CD4-positive, alpha-beta memory T cell (primary cell): ENCODE results near the gene OBSCN. TPM values are rescaled to one million over a fixed set of nuclear protein-coding genes. Genes with fewer than 3 reads are reported as not detected.

ENCODE experiments used
- CTCF ChIA-PET: fragments of 350-600 bp; sonication (Branson Sonifier 250); formaldehyde crosslinking; loops from one replicate; lab custom pipeline; 2021; ENCODE audit warnings: inconsistent platforms; ENCODE audit not compliant: partially characterized antibody; lab: Charles Lee
- POLR2A ChIA-PET: fragments of 350-600 bp; sonication (Branson Sonifier 250); formaldehyde crosslinking; loops from one replicate; lab custom pipeline; 2021; ENCODE audit not compliant: partially characterized antibody; lab: Charles Lee
- DNase-seq, 5 donors: peaks; one replicate each; pipeline versions ENCODE4 v3.0.0 to v3.0.0-alpha.2; 2020 to 2022; ENCODE audit warnings: mixed read lengths in 1 of 5
- H3K27ac ChIP-seq: one replicate; pipeline ENCODE4 v1.7.0; 2013; ENCODE audit warnings: low read depth, low read length
- H3K27me3 ChIP-seq: 2 replicates; pipeline ENCODE4 v1.7.0; 2013; ENCODE audit warnings: mild to moderate bottlenecking, low read length, moderate library complexity; ENCODE audit not compliant: insufficient read depth
- H3K36me3 ChIP-seq: 2 replicates; pipeline ENCODE4 v1.7.0; 2013; ENCODE audit warnings: mild to moderate bottlenecking, low read length, moderate library complexity; ENCODE audit not compliant: insufficient read depth
- H3K4me1 ChIP-seq: 2 replicates; pipeline ENCODE4 v1.7.0; 2013; ENCODE audit warnings: mild to moderate bottlenecking, low read length, moderate library complexity; ENCODE audit not compliant: insufficient read depth
- H3K4me3 ChIP-seq, 2 donors: one replicate each; pipeline ENCODE4 v1.7.0; 2013; ENCODE audit warnings: low read length in 2 of 2, mild to moderate bottlenecking in 1 of 2
- H3K9me3 ChIP-seq, 2 donors: one replicate each; pipeline ENCODE4 v1.7.0; 2013; ENCODE audit warnings: low read length in 2 of 2, control low read depth in 1 of 2; ENCODE audit not compliant: control insufficient read depth in 1 of 2
- H3K27ac Mint-ChIP-seq, 7 donors: one replicate each; pipeline ENCODE4 v1.8.0; 2020 to 2021; ENCODE audit warnings: mixed read lengths in 7 of 7, mild to moderate bottlenecking in 6 of 7, inconsistent platforms in 3 of 7, moderate library complexity in 3 of 7
- H3K27me3 Mint-ChIP-seq, 2 donors: one replicate each; pipeline ENCODE4 v1.8.0; 2020 to 2021; ENCODE audit warnings: mixed read lengths in 2 of 2
- H3K36me3 Mint-ChIP-seq, 2 donors: one replicate each; pipeline ENCODE4 v1.8.0; 2020 to 2021; ENCODE audit warnings: mixed read lengths in 2 of 2, inconsistent platforms in 1 of 2, mild to moderate bottlenecking in 1 of 2
- H3K4me1 Mint-ChIP-seq, 4 donors: one replicate each; pipeline ENCODE4 v1.8.0; 2020 to 2021; ENCODE audit warnings: mixed read lengths in 4 of 4, mild to moderate bottlenecking in 1 of 4
- H3K4me3 Mint-ChIP-seq, 8 donors: one replicate each; pipeline ENCODE4 v1.8.0; 2020 to 2021; ENCODE audit warnings: mixed read lengths in 8 of 8, mild to moderate bottlenecking in 7 of 8, moderate library complexity in 6 of 8, inconsistent platforms in 3 of 8
- H3K9me3 Mint-ChIP-seq, 8 donors: one replicate each; pipeline ENCODE4 v1.8.0; 2020 to 2021; ENCODE audit warnings: mixed read lengths in 8 of 8, mild to moderate bottlenecking in 5 of 8, inconsistent platforms in 3 of 8, moderate library complexity in 1 of 8
- intact Hi-C: fragments of 100-400 bp; cut with micrococcal nuclease; formaldehyde crosslinking; loops from one replicate; pipeline ENCODE4 v1.15.1; 2023
- polyA plus RNA-seq, 2 donors: library from polyadenylated mRNA; unstranded; fragments of 300-500 nt; fragmentation: Illumina TruSeq; gene quantifications; one replicate each; pipeline ENCODE4 v1.2.3, GENCODE V29; 2021
- total RNA-seq, 2 experiments: library from RNA; stranded (reverse); gene quantifications; one replicate each; pipeline ENCODE4 v1.2.3, GENCODE V29; 2021

OBSCN gene
- total and polyA plus RNA-seq, 4 experiments from 2014 or later: 0.19 to 91.4 (median 39.8) TPM

DNA sequence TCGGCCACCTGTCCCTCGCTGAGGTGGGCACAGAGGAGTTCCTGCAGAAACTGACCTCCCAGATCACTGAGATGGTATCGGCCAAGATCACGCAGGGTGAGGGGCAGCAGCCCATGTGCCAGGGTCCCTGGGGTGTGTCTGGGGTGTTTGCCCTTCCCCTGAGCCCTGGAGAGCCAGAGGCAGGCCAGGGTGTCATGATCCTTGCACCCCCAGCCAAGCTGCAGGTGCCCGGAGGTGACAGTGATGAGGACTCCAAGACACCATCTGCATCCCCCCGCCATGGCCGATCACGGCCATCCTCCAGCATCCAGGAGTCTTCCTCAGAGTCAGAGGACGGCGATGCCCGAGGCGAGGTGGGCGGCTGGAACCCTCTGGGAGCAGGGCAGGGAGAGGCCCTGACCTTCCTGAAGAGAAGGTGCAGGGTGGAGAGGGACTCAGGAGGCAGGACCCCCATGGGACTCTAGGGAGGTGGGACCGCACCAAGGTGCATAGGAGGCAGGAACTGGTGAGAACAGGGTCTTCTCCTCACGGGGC lies 129.3 kb downstream of the OBSCN start:
- intact Hi-C loops: no loop called here
- Mint-ChIP-seq H3K27me3 (no peaks in the 10 kb centered on the region), H3K36me3 (peaks cover 8 to 9% of the 10 kb centered on the region in 2 donors), H3K4me3 (no peak overlapping the region), H3K27ac (no peak overlapping the region), H3K4me1 (no peaks in the 10 kb centered on the region), H3K9me3 (no peaks in the 10 kb centered on the region)
- H3K4me3 ChIP-seq: no peak overlapping the region
- CTCF ChIA-PET: no interaction called here
- no peaks in the 10 kb centered on the region for H3K9me3 ChIP-seq
- POLR2A ChIA-PET: no interaction called here
- H3K4me1 ChIP-seq: no peaks in the 10 kb centered on the region
- H3K27me3 ChIP-seq: no peaks in the 10 kb centered on the region
- no peaks in the 10 kb centered on the region for H3K36me3 ChIP-seq
- DNase-seq: no peak
- H3K27ac ChIP-seq: no peak overlapping the region

DNA sequence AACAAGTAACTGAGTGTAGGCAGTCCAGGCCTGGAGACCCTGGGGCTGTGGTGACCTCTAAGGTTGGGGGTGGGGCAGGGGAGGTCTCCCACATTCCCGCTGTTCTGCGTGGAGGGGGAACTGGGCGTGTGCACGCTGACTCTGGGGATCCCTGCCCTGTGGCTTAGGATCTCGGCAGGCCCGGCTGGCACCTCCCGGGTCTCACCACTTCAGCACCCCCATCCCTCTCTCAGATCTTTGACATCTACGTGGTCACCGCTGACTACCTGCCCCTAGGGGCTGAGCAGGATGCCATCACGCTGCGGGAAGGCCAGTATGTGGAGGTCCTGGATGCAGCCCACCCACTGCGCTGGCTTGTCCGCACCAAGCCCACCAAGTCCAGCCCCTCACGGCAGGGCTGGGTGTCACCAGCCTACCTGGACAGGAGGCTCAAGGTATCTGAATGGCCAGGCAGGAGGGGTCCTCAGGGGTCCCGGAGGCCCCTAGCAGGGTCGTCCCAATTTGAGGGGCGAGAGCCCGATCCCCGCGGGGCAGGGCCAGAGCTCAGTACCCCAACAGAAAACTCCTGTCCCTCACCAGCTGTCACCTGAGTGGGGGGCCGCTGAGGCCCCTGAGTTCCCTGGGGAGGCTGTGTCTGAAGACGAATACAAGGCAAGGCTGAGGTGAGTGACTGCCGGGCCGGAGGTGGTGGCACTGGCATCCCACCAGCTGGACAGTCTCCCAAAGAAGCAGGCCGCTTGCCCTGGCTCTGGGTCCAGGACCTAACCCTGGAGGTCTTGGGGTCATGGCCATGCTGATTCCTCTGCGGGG lies 130.1 kb downstream of the OBSCN start:
- DNase-seq: no peak
- H3K27ac Mint-ChIP-seq: no peak overlapping the region
- H3K9me3 Mint-ChIP-seq: peaks cover 0 to 2% (median 0%) of the 10 kb centered on the region in 8 donors
- H3K9me3 ChIP-seq: no peaks in the 10 kb centered on the region
- CTCF ChIA-PET: no interaction called here
- no peak overlapping the region for H3K27ac ChIP-seq
- H3K4me1 Mint-ChIP-seq: no peaks in the 10 kb centered on the region
- no peak overlapping the region for H3K4me3 ChIP-seq
- POLR2A ChIA-PET: no interaction called here
- H3K27me3 Mint-ChIP-seq: no peaks in the 10 kb centered on the region
- H3K36me3 ChIP-seq: no peaks in the 10 kb centered on the region
- no peak overlapping the region for H3K4me3 Mint-ChIP-seq
- peaks cover 7 to 9% of the 10 kb centered on the region in 2 donors for H3K36me3 Mint-ChIP-seq
- intact Hi-C loops: no loop called here
- H3K4me1 ChIP-seq: no peaks in the 10 kb centered on the region
- no peaks in the 10 kb centered on the region for H3K27me3 ChIP-seq

DNA sequence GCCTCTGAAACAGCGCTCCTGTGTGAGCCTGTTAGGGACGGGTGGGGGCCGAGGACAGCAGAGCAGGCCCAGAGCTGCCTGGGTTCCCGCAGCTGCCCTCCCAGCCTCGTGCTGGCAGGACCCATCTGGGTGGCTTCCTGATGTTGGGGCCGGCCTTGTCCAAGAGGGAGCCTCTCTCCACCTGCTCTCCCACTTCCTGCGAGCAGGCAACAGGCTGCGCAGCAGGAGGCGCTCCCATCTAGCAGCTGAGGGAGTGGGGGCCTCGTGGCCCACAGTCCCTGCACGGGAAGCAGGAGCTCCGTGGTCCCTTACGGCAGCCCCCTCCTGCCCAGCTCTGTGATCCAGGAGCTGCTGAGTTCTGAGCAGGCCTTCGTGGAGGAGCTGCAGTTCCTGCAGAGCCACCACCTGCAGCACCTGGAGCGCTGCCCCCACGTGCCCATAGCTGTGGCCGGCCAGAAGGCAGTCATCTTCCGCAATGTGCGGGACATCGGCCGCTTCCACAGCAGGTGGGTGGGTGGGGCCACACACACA lies 130.7 kb downstream of the OBSCN start:
- H3K27me3 Mint-ChIP-seq: no peaks in the 10 kb centered on the region
- H3K4me3 ChIP-seq: no peak overlapping the region
- no peak overlapping the region for H3K27ac ChIP-seq
- no peaks in the 10 kb centered on the region for H3K9me3 ChIP-seq
- H3K27me3 ChIP-seq: no peaks in the 10 kb centered on the region
- peaks cover 0 to under 1% (median 0%) of the 10 kb centered on the region in 4 donors for H3K4me1 Mint-ChIP-seq
- no peaks in the 10 kb centered on the region for H3K4me1 ChIP-seq
- no peaks in the 10 kb centered on the region for H3K36me3 ChIP-seq
- H3K4me3 Mint-ChIP-seq: no peak overlapping the region
- peaks cover 11 to 12% of the 10 kb centered on the region in 2 donors for H3K36me3 Mint-ChIP-seq
- ChIA-PET CTCF (no interaction called here), POLR2A (no interaction called here)
- no peak overlapping the region for H3K27ac Mint-ChIP-seq
- no peak for DNase-seq
- H3K9me3 Mint-ChIP-seq: peaks cover 0 to 4% (median 0%) of the 10 kb centered on the region in 8 donors
- intact Hi-C loops: no loop called here

DNA sequence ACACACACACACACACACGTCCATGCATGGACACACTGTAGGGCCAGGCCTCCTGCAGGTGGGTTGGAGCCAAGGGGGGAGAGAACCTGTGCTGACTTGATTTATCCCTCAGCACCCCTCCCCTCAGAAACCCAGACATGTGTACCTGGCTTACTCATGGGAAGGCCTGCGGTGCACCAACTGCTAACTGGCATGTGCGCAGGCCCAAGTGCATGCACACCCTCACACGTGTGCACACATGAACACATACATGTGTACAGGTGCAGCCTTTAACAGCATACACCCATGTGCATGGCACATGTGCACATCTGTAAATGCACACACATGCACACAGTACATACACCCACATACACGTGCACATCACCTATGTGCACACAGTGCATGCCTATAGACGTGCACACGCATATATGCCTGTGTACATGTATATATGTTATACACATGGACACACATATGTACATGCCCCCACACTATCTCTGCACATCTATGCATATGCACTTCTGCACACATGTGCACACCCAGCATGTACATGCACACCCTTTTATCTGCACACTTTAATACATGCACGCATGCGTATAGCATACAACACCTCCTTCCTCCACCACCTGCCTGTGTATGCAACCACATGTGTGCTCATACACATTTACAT lies 131.3 kb downstream of the OBSCN start:
- DNase-seq: no peak
- Mint-ChIP-seq H3K27me3 (no peaks in the 10 kb centered on the region), H3K36me3 (peaks cover 11 to 18% of the 10 kb centered on the region in 2 donors), H3K4me3 (no peak overlapping the region), H3K27ac (no peak overlapping the region), H3K9me3 (peaks cover 0 to 4% (median 0%) of the 10 kb centered on the region in 8 donors), H3K4me1 (peaks cover 0 to 1% (median 0%) of the 10 kb centered on the region in 4 donors)
- Histone ChIP-seq H3K27me3 (no peaks in the 10 kb centered on the region), H3K4me1 (no peaks in the 10 kb centered on the region), H3K36me3 (no peaks in the 10 kb centered on the region), H3K9me3 (no peaks in the 10 kb centered on the region), H3K27ac (no peak overlapping the region), H3K4me3 (no peak overlapping the region)
- ChIA-PET CTCF (no interaction called here), POLR2A (no interaction called here)
- intact Hi-C loops: no loop called here

DNA sequence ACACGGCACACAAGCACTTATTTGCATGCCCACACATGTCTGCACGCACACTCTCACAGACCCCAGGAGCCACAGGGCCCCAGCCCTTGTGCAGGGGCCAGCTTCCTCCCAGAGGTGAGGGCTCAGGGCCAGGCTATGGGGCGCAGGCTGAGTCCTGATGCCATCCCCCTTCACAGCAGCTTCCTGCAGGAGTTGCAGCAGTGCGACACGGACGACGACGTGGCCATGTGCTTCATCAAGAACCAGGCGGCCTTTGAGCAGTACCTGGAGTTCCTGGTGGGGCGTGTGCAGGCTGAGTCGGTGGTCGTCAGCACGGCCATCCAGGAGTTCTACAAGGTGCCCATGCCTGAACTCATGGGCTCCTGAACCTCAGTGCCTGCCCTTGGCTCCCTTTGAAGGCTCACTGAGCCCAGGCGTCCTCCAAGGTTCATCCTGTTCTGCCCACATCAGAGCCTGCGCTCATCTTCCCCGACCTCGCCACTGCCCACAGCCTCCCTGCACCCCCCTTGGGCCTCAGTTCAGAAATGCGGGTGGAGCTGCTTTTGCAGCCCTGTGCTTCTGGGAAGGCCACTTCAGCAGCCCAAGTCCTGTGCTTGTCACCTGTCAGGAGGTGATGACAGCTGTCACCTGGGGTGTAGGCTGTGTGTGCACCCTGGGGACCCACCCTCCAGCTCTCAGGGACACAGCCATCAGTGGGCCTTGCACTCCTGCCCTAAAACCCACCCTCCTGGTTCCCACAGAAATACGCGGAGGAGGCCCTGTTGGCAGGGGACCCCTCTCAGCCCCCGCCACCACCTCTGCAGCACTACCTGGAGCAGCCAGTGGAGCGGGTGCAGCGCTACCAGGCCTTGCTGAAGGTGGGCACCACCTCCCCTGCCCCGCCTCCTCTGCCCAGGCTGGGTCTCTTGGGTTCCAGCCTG lies 132.2 kb downstream of the OBSCN start:
- Mint-ChIP-seq H3K4me1 (peaks cover 0 to 1% (median 0%) of the 10 kb centered on the region in 4 donors), H3K27ac (no peak overlapping the region), H3K27me3 (no peaks in the 10 kb centered on the region), H3K4me3 (no peak overlapping the region), H3K36me3 (peaks cover 11 to 21% of the 10 kb centered on the region in 2 donors), H3K9me3 (peaks cover 0 to 11% (median 0%) of the 10 kb centered on the region in 8 donors)
- Histone ChIP-seq H3K4me3 (no peak overlapping the region), H3K4me1 (no peaks in the 10 kb centered on the region), H3K36me3 (no peaks in the 10 kb centered on the region), H3K27ac (no peak overlapping the region), H3K9me3 (no peaks in the 10 kb centered on the region), H3K27me3 (no peaks in the 10 kb centered on the region)
- DNase-seq: no peak
- ChIA-PET POLR2A (no interaction called here), CTCF (no interaction called here)
- intact Hi-C loops: no loop called here

DNA sequence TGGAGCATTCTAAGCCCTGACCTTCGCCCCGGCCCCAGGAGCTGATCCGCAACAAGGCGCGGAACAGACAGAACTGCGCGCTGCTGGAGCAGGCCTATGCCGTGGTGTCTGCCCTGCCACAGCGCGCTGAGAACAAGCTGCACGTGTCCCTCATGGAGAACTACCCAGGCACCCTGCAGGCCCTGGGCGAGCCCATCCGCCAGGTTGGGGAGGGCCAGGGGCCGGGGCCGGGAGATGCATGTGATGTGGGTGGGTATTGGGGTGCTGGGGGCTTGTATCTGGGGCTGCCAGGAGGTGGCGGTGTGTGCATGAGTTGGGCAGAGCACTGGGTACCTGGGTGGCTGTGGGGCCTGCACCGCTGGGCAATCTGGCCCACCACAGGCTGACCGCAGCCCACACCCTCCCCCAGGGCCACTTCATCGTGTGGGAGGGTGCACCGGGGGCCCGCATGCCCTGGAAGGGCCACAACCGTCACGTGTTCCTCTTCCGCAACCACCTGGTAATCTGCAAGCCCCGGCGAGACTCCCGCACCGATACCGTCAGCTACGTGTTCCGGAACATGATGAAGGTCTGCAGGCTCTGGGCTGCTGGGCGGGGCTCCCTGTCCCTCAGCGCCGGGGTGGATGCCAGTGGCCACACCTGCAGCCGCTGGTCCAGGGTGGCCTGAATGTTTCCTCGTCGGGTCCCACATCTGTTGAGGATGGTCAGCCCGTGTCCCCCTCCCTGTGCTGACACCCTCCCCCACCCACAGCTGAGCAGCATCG lies 133.0 kb downstream of the OBSCN start:
- Mint-ChIP-seq H3K27me3 (no peaks in the 10 kb centered on the region), H3K9me3 (peaks cover 0 to 11% (median 0%) of the 10 kb centered on the region in 8 donors), H3K36me3 (peaks cover 11 to 21% of the 10 kb centered on the region in 2 donors), H3K4me3 (no peak overlapping the region), H3K27ac (no peak overlapping the region), H3K4me1 (peaks cover 0 to 1% (median 0%) of the 10 kb centered on the region in 4 donors)
- ChIA-PET CTCF (no interaction called here), POLR2A (no interaction called here)
- Histone ChIP-seq H3K9me3 (no peaks in the 10 kb centered on the region), H3K27ac (no peak overlapping the region), H3K4me1 (no peaks in the 10 kb centered on the region), H3K36me3 (no peaks in the 10 kb centered on the region), H3K27me3 (no peaks in the 10 kb centered on the region), H3K4me3 (no peak overlapping the region)
- intact Hi-C loops: no loop called here
- DNase-seq: no peak
